Fibroblast of peridontal ligament (primary cell): Measurements from ENCODE around the gene ZSWIM3.

ENCODE experiments used
- DNase-seq: peaks from one replicate; pipeline ENCODE4 v3.0.0-alpha.2; 2010; ENCODE audit errors: extremely low read depth

Gene ZSWIM3

GRCh38 chr20:45833030-45833882 lies 24.2 kb upstream of the ZSWIM3 start, which contains the start of gene SNX21:
SNX21 (plus strand) TSS chr20:45833799; CDS start chr20:45833920, 121 bp downstream.
- DNase-seq: peak; percentile 97

GRCh38 chr20:45833883-45834796 lies 23.3 kb upstream of the ZSWIM3 start:
- peak; percentile 54 for DNase-seq

- no peak for DNase-seq
Observed at GRCh38 chr20:45834797-45835161, 22.6 kb upstream of the ZSWIM3 start.

DNA sequence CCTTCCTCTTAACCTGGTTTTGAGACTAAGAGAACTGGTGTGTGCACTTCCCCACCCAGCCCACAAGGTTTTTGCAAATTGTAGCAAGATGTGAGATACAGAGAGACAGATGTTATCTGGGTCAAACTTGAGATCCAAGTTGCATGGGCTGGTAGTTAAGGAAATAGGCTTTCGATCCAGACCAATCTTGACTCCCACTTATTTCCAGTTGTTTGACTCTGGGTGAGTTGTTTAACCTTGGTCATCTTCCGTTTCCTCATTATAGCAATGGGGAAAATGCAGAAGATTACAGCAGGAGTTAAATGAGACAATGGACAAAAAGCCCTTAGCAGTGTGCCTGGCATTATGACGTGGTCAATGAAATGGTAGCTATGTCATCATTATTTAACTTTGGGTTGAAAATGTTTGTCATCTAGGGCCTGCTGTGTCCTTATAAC lies 22.1 kb upstream of the ZSWIM3 start:
- peak; percentile 20 for DNase-seq

DNA sequence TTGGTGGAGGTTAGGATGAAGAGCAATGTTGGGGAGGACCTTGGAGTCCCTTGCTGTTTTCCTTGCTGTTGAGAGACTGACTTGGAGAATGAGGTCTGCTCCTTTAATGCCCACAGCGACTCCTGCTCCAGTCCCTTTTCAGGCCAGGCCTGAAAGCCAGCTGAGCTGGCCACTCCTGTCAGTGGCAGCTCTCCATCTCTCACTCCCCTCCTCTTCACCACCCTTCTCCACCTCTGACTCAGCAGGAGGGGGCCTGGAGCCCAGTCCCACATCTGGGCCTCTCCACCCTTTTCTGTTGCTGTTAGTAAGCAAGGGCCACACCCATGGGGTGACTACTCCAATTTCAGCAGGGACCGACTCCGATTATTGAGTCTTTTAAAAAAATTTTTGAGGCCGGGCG lies 21.6 kb upstream of the ZSWIM3 start:
- DNase-seq: peak; percentile 76

DNA sequence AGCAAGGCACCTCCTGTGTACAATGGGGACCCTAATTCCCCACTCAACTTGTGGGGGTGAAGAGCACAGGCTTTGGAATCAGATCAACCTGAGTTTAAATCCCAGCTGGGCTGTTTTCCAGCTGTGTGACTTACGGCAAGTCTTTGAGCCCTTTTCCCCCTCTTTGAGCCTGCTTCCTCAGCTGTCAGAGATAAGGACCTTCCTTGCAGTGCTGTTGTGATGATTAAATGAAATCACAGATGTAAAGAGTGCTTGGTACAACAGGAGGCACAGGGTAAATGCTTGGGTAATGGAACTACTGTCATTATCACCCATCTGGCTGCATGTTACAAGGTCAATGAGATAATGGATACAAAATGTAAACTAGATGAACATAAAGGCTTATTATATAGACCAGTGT lies 20.6 kb upstream of the ZSWIM3 start:
- DNase-seq: no peak

GRCh38 chr20:45840700-45841198 lies 16.7 kb upstream of the ZSWIM3 start:
- DNase-seq: no peak

DNA sequence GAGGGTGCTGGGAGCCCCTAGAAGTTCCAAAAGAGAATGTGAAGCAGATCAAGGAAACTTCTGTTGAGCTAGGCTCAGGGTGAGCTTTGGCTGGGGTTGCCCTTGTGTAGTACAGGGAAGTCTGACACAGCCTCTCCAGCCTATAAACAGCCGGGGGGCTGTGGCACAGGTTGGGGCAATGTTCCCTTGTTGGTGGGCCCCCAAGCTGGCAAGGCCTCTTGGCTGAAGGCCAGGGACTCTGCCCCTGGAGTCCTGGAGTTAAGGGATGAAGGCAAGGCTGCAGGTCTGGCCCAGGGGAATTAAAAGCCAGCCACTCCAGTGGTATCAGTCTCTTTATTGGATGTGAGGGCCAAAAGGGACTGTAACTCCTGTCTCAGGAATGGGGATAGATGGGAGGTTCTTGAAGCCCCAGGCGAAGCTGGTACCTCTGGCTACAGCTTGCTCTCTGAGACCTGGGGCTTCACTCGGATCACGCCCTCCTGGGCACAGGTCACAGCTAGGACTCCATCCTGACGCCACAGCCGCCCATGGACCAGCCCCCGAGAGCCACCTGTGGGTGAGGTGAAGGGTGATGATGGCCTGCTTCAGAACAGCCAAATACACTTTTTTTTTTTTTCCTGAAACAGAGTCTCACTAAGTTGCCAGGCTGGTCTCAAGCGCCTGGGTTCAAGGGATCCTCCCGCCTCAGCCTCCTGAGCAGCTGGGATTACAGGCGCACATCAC lies 15.8 kb upstream of the ZSWIM3 start:
- no peak for DNase-seq

DNA sequence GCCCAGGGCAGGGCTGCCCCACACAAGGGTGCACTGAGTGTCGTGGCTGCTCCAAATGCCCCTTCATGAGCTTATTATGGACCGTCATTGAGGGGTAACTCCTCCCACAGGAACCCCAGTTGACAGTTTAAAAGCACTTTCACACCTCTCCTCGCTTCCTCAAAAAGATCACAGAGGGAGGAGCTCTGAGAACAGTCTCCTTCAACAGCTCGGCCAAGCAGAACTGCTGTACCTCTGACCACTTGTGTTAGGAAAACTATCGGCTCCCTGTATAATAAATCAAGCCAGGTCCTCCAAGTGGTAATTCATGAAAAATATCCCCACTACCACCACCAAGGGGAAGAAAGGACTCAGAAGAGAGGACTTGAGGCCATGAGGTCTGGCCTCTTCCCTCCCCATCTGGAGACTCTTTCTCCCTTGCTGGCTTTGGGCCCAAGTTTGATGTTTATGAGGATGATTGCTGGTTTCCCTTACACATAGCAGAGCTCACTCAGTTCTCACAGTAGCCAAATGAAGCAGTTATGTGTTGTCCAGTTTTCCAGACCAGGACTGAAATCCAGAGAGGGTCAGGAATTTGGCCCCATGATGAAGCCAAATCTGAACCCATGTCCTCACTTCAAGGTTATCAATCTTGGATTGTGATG lies 15.1 kb upstream of the ZSWIM3 start:
- peak; percentile 83 for DNase-seq

GRCh38 chr20:45843506-45843905 lies 13.9 kb upstream of the ZSWIM3 start:
- DNase-seq: no peak

DNA sequence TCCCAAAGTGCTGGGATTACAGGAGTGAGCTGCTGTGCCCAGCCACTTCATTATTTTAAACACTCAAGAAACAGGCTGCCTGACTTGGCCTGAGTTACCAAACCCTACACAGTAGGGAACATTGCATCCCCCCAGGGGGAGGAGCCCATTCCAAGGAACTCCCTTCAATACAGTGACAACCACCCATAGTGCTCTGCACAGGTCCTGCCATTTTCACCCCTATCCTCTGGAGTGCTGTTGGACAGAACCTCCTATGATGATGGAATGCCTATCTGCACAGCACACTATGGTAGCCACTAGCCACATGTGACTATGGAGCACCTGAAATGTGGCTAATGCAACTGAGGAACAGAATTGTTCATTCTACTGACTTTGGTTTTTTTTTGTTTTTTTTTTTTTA lies 12.0 kb upstream of the ZSWIM3 start:
- no peak for DNase-seq

GRCh38 chr20:45848421-45848820 lies 9.0 kb upstream of the ZSWIM3 start:
- no peak for DNase-seq

DNA sequence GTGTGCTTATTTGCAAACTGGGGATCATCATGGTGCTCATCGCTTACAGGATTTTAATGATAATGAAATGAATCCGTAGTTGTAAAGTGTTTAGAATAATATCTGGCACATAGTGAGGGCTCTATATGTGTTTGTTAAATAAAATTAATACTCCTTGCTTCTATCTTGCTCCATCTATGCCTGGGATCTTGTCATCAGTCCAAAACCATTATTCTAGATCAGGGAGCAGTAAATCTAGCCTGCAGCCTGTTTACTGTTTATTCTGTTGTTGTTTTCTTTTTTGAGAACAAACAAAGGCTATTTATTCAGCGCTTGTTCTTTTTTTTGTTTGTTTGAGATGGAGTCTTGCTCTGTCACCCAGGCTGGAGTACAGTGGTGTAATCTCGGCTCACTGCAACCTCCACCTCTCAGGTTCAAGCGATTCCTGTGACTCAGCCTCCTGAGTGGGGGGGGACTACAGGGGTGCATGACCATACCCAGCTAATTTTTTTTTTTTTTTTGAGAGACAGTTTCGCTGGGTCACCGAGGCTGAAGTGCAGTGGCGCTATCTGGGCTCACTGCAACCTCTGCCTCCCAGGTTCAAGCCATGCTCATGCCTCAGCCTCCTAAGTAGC lies 8.3 kb upstream of the ZSWIM3 start:
- no peak for DNase-seq

- no peak for DNase-seq
Observed at GRCh38 chr20:45850238-45850637, 7.2 kb upstream of the ZSWIM3 start.

DNA sequence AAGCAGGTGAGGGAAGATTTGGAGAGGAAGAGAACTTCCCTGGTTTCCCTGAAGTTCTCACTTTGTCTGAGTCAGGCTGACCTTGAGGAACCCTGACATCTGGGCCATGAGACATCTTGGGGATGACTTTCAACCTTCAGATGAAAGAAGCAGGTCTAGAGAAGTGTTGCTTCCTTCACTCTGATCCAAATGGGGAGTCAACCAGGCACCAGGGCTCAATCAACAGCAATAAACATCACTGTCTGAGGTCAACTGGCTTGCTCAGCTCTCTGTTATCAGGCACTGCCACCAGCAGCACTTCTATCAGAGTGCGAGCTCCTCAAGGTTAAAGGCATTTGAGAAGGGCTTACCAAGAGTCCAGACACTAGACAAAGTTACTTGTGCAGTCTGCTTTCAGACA lies 6.5 kb upstream of the ZSWIM3 start:
- no peak for DNase-seq

GRCh38 chr20:45851501-45851900 lies 5.9 kb upstream of the ZSWIM3 start:
- no peak for DNase-seq

DNA sequence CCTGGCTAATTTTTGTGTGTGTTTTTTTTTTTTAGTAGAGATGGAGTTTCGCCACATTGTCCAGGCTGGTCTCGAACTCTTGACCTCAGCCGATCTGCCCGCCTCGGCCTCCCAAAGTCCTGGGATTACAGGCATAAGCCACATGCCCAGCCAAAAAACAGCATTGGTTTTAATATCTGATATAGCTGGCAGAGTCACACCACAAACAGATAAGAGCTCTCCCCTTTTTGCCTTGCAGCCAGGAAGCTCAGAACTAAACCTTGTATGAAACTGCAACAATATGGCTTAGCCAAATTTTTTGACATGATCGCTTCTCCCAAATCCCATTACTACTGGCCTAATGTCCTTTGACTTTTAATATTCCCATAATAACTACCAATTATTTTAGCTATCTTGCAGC lies 5.1 kb upstream of the ZSWIM3 start:
- DNase-seq: no peak

- no peak for DNase-seq
Observed at GRCh38 chr20:45853484-45853883, 3.9 kb upstream of the ZSWIM3 start.

DNA sequence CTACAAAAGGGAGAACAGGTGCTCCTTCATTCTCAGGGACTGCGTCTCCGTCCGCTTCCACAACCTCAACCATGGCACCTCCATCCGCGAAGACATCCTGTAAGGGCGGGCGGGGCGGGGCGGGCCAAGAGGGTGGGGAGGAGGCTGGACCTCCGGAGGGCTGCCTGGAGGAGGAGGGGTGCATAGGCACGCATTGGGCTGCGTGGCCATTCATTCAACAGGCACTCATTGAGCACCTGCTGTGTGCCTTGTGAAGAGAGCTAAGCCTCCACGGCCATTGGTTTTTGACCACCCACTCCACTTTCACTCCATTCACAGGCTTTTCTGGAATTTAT lies 435 bp downstream of the ZSWIM3 start:
- DNase-seq: no peak

DNA sequence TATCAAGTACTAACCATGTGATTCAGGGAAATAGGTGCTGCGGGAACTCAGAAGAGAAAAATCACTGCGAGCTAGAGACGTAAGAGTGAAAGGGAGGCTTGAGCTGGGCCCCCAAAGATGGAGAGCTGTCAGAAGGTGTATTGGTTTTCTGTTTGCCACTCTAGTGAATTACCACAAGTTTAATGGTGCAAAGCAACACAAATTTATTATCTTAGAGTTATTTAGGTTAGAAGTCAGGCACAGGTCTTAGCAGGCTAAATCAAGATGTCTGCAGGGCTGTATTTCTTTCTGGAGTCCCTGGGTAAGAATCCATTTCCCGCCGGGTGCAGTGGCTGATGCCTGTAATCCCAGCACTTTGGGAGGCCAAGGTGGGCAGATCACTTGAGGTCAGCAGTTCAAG lies 2.5 kb downstream of the ZSWIM3 start:
- no peak for DNase-seq
